NCI-H1105 (cell line): Measurements from ENCODE around the gene GTF2H2C_2.
"Not testable (repeated sequence)": the region's sequence is repeated elsewhere in the genome, so short reads cannot be mapped to it uniquely, and the experiment has no call there.

ENCODE experiments used
- DNase-seq: peaks from one replicate; lab custom pipeline; 2025; lab: John Stamatoyannopoulos, UW

The GTF2H2C_2 gene

GRCh38 chr5:70415117-70415516, at the start of gene GTF2H2C_2:
GTF2H2C_2 (plus strand) TSS chr5:70415368.
- not testable (repeated sequence) for DNase-seq

GRCh38 chr5:70400984-70401686, 14.0 kb upstream of the GTF2H2C_2 start:
- DNase-seq: not testable (repeated sequence)

GRCh38 chr5:70421322-70421721, 6.2 kb downstream of the GTF2H2C_2 start:
- DNase-seq: not testable (repeated sequence)

GRCh38 chr5:70423215-70423614, 8.0 kb downstream of the GTF2H2C_2 start:
- DNase-seq: not testable (repeated sequence)

GRCh38 chr5:70438518-70438917, 23.4 kb downstream of the GTF2H2C_2 start:
- DNase-seq: not testable (repeated sequence)

- not testable (repeated sequence) for DNase-seq
These were observed 34.4 kb downstream of the GTF2H2C_2 start for GRCh38 chr5:70449565-70449964.

GRCh38 chr5:70451249-70451984, 36.2 kb downstream of the GTF2H2C_2 start:
- DNase-seq: not testable (repeated sequence)

GRCh38 chr5:70457093-70457492, 41.9 kb downstream of the GTF2H2C_2 start:
- not testable (repeated sequence) for DNase-seq

GRCh38 chr5:70459188-70459587, 44.0 kb downstream of the GTF2H2C_2 start:
- DNase-seq: not testable (repeated sequence)

- not testable (repeated sequence) for DNase-seq
These were observed 46.8 kb downstream of the GTF2H2C_2 start for GRCh38 chr5:70461984-70462383.

GRCh38 chr5:70464019-70464637, 49.0 kb downstream of the GTF2H2C_2 start:
- DNase-seq: not testable (repeated sequence)

GRCh38 chr5:70469926-70470509, 54.9 kb downstream of the GTF2H2C_2 start:
- not testable (repeated sequence) for DNase-seq
